HG02798 (cell line): ENCODE results near the gene RHOD.

Source experiments
- ATAC-seq: cut with Tn5 transposase; IDR thresholded peaks from one replicate; pipeline ENCODE4 v1.9.1; 2021; ENCODE audit warnings: mild to moderate bottlenecking; ENCODE audit not compliant: unreplicated experiment, poor library complexity

Gene RHOD

GRCh38 chr11:67113231-67113721 is 56.6 kb downstream of the RHOD start:
- ATAC-seq: peak; percentile 76

GRCh38 chr11:67114275-67114896 is 57.7 kb downstream of the RHOD start:
- ATAC-seq: no peak

- ATAC-seq: no peak
Observed at GRCh38 chr11:67116758-67117105, 60.1 kb downstream of the RHOD start.

DNA sequence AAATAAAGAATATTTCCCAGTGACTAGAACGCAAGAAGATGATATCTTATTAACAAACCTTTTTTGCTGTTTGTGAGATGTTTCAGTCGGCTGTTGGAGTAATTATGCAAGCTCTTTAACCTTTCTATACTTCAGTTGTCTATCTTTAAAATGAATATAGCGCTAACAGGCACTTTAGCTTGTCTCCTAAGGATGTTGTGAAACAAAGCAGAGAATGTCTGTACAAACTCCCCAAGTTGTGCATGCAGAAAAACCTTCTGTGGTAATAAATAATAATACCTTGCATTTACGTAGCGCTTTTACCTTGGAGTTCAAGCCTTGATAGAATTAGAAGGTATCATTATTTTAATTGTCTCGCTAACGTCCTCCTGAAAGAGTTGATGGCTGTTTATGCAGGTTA is 60.5 kb downstream of the RHOD start:
- no peak for ATAC-seq

GRCh38 chr11:67117672-67118180 is 61.1 kb downstream of the RHOD start:
- ATAC-seq: peak; percentile 9

- ATAC-seq: peak; percentile 2
Observed at GRCh38 chr11:67118181-67118766, 61.6 kb downstream of the RHOD start.

GRCh38 chr11:67118801-67119584 is 62.3 kb downstream of the RHOD start, which contains the start of gene KDM2A:
Gene KDM2A (plus strand): TSS chr11:67119263. CDS start chr11:67121317, 2,054 bp downstream.
- peak; percentile 84 for ATAC-seq

- ATAC-seq: peak; percentile 7
Observed at GRCh38 chr11:67119585-67120391, 63.1 kb downstream of the RHOD start.

- ATAC-seq: no peak
Observed at GRCh38 chr11:67120456-67120855, 63.8 kb downstream of the RHOD start.

DNA sequence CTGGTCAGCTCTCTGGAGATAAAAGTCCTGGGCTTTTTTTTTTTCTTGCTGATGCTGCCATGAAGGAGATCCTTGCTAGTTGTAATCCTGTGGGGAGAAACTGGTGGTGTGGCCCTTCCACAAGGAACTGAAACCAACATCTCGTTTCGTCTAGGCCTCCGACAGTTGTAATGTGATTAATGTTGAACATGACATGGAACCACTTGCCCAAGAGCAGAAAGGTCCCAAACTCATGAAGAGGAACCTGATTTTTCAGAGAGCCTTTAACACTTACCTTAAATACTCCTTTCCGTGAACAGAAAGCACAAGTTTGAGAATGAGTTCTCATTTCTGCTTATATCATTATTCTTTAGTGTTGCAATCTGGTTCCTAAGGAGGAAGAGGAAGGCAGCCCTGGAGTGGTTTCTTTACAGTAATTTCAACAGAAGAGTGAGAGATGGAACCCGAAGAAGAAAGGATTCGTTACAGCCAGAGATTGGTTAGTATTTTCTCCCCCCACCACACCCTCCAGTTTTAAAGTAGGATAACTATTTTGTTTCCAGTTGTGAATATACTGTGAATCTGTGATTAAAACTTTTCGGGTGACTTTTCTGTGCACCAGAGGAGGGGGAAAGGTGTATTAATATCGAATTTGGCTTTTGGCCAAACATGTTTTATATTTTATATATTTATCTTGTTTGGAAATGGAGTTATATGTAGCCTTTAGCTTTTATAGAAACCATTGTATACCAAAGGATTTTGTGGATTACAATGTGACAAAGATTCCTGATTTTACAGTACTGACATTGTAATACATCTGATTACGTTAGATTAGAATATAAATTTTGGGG is 64.4 kb downstream of the RHOD start:
- ATAC-seq: no peak
